GM12878 (cell line): ENCODE results near the gene CNNM3. TPM values are rescaled to one million over a fixed set of nuclear protein-coding genes. Genes with fewer than 3 reads are reported as not detected.

Source experiments
- ATAC-seq: fragments of 200-7000 bp; cut with Tn5 transposase; 3 replicates; pipeline ENCODE4 v1.9.1; 2020; ENCODE audit warnings: mild to moderate bottlenecking, moderate library complexity
- BruUV-seq: library from RNA; stranded (reverse); fragments of 400-500 nt; replicated peaks from 2 replicates; lab custom pipeline; 2021; lab: Mats Ljungman, UMichigan
- CTCF ChIA-PET: fragments of 300-600 bp; sonication (Branson Sonifier 250); formaldehyde crosslinking; extraction: SDS; loops from one replicate; lab custom pipeline; 2021; ENCODE audit warnings: inconsistent platforms; lab: Yijun Ruan, JAX
- POLR2A ChIA-PET: fragments of 350-600 bp; formaldehyde crosslinking; extraction: SDS; loops from one replicate; lab custom pipeline; 2021; ENCODE audit warnings: inconsistent platforms; lab: Charles Lee
- RAD21 ChIA-PET: fragments of 300-600 bp; sonication (Branson Sonifier 250); formaldehyde crosslinking; loops from one replicate; lab custom pipeline; 2023; ENCODE audit warnings: antibody characterized with exemption; ENCODE audit not compliant: unreplicated experiment; lab: Charles Lee
- SMC1A ChIA-PET: fragments of 300-600 bp; sonication (Branson Sonifier 250); formaldehyde crosslinking; loops from one replicate; lab custom pipeline; 2023; ENCODE audit not compliant: unreplicated experiment, uncharacterized antibody; lab: Charles Lee
- DNase-seq: peaks from one replicate; pipeline ENCODE4 v3.0.0-alpha.2; 2011; ENCODE audit warnings: low read depth, low spot score
- FAIRE-seq: peaks from 3 replicates; lab custom pipeline; 2011; peaks lifted over from hg19 to GRCh38; lab: Jason Lieb, UNC
- H2AFZ ChIP-seq: 2 replicates; pipeline ENCODE4 v1.6.0; 2011; ENCODE audit warnings: low read depth, low read length, control low read depth; ENCODE audit not compliant: control insufficient read depth
- H3K27ac ChIP-seq: 2 replicates; pipeline ENCODE4 v1.5.1; 2011; ENCODE audit warnings: control low read depth; ENCODE audit not compliant: control insufficient read depth, insufficient read depth
- H3K27me3 ChIP-seq, 2 experiments: replicated peaks in 1 of 2; 2 replicates each; pipeline versions ENCODE4 v1.6.0 to v1.6.1; 2011; ENCODE audit warnings: low read length in 1 of 2; ENCODE audit not compliant: control insufficient read depth in 2 of 2, insufficient read depth in 2 of 2
- H3K36me3 ChIP-seq, 2 experiments: 2 replicates each; pipeline ENCODE4 v1.5.1; 2011; ENCODE audit warnings: low read length in 1 of 2; ENCODE audit not compliant: control insufficient read depth in 2 of 2, insufficient read depth in 2 of 2
- H3K4me1 ChIP-seq: 2 replicates; pipeline ENCODE4 v1.6.1; 2011; ENCODE audit warnings: mild to moderate bottlenecking, low read length, moderate library complexity, mixed read lengths; ENCODE audit not compliant: control insufficient read depth, insufficient read depth
- H3K4me2 ChIP-seq: 2 replicates; pipeline ENCODE4 v1.6.0; 2011; ENCODE audit warnings: control low read depth; ENCODE audit not compliant: control insufficient read depth, insufficient read depth
- H3K4me3 ChIP-seq: fragments of 200-600 bp; sonication (generic); 2 replicates; pipeline ENCODE4 v1.5.1; 2016
- H3K79me2 ChIP-seq: 2 replicates; pipeline ENCODE4 v1.6.0; 2011; ENCODE audit warnings: low read length; ENCODE audit not compliant: control insufficient read depth, insufficient read depth
- H3K9ac ChIP-seq: 2 replicates; pipeline ENCODE4 v1.8.0; 2011; ENCODE audit warnings: low read length, control low read depth, mixed read lengths; ENCODE audit not compliant: control insufficient read depth, insufficient read depth
- H3K9me3 ChIP-seq: replicated peaks from 3 replicates; pipeline ENCODE4 v1.5.1; 2011; ENCODE audit warnings: mild to moderate bottlenecking, low read length; ENCODE audit not compliant: control insufficient read depth, insufficient read depth
- H4K20me1 ChIP-seq: 2 replicates; pipeline ENCODE4 v1.6.0; 2011; ENCODE audit not compliant: control insufficient read depth, insufficient read depth
- BCL11A ChIP-seq: IDR thresholded peaks from 2 replicates; pipeline ENCODE4 v1.6.1; 2011; ENCODE audit warnings: low read depth, low read length
- BMI1 ChIP-seq: fragments of 450-650 bp; IDR thresholded peaks from 2 replicates; pipeline ENCODE4 v1.6.1; 2016; ENCODE audit warnings: mild to moderate bottlenecking, moderate library complexity, borderline replicate concordance
- HDAC6 ChIP-seq: fragments of 200-600 bp; sonication (generic); IDR thresholded peaks from one replicate; pipeline ENCODE4 v1.8.0; 2017; ENCODE audit warnings: antibody characterized with exemption; ENCODE audit not compliant: unreplicated experiment
- HDGF ChIP-seq: fragments of 450-650 bp; IDR thresholded peaks from 2 replicates; pipeline ENCODE4 v1.6.1; 2016; ENCODE audit warnings: antibody characterized with exemption
- IKZF1 ChIP-seq: fragments of 450-650 bp; conservative IDR thresholded peaks from 2 replicates; pipeline ENCODE4 v1.6.1; 2017; ENCODE audit warnings: antibody characterized with exemption, mild to moderate bottlenecking
- KDM1A ChIP-seq: fragments of 200-600 bp; sonication (generic); IDR thresholded peaks from 2 replicates; pipeline ENCODE4 v1.6.1; 2016; ENCODE audit warnings: borderline replicate concordance
- MEF2B ChIP-seq: fragments of 450-650 bp; IDR thresholded peaks from 2 replicates; pipeline ENCODE4 v1.6.1; 2018; ENCODE audit warnings: mild to moderate bottlenecking, moderate library complexity; ENCODE audit not compliant: partially characterized antibody, poor library complexity, severe bottlenecking
- MTA3 ChIP-seq: IDR thresholded peaks from 2 replicates; pipeline ENCODE4 v1.6.1; 2012; ENCODE audit warnings: low read length, inconsistent platforms, borderline replicate concordance
- RUNX3 ChIP-seq: IDR thresholded peaks from 2 replicates; pipeline ENCODE4 v1.6.1; 2012; ENCODE audit warnings: low read length, inconsistent platforms
- SMC3 ChIP-seq: IDR thresholded peaks from 2 replicates; pipeline ENCODE4 v1.6.1; 2011; ENCODE audit warnings: low read length, improper control_type of control experiment, borderline replicate concordance
- SP1 ChIP-seq: IDR thresholded peaks from one replicate; pipeline ENCODE4 v1.6.1; 2011; ENCODE audit warnings: low read depth, low read length
- YY1 ChIP-seq: IDR thresholded peaks from 2 replicates; pipeline ENCODE4 v1.6.1; 2011; ENCODE audit warnings: low read depth, mild to moderate bottlenecking, low read length
- ZNF217 ChIP-seq: fragments of 450-650 bp; IDR thresholded peaks from 2 replicates; pipeline ENCODE4 v1.6.1; 2017; ENCODE audit warnings: antibody characterized with exemption, mild to moderate bottlenecking
- WGBS: methylation state at CpG from one replicate; pipeline ENCODE4 v1.1.6; 2016; ENCODE audit warnings: low lambda C conversion rate; ENCODE audit not compliant: insufficient replicate concordance, insufficient coverage; ENCODE audit errors: missing lambda C conversion rate; 5-methylcytosine and 5-hydroxymethylcytosine counted together
- in situ Hi-C: fragments of 300-500 bp; cut with MboI; formaldehyde crosslinking; loops from 9 replicates; pipeline ENCODE4 v1.14.3; 2018; ENCODE audit warnings: mixed read lengths
- intact Hi-C: fragments of 100-400 bp; cut with micrococcal nuclease; formaldehyde crosslinking; loops from one replicate; pipeline ENCODE4 v1.14.2; 2022; ENCODE audit not compliant: unreplicated experiment
- polyA plus RNA-seq, 11 experiments: library from polyadenylated mRNA; depleted of rRNA in 4 of 11; unstranded in 6 of 11; stranded (reverse) in 5 of 11; fragments of >200 nt; fragmentation: Nextera tagmentation in 4 of 11; fragmentation: Illumina TruSeq in 1 of 11; extraction: Ambion mirVana in 4 of 11; extraction: Trizol in 1 of 11; gene quantifications; 1 replicate in 1 of 11; 2 replicates in 10 of 11; pipeline versions ENCODE4 v1.2.1 to v1.2.3, GENCODE V29; 2011 to 2016; ENCODE audit warnings: inconsistent platforms in 2 of 11, missing spikeins in 2 of 11, low read depth in 1 of 11
- total RNA-seq, 4 experiments: library from RNA; depleted of rRNA in 3 of 4; stranded (reverse); fragments of >200 nt in 3 of 4; fragmentation: Illumina TruSeq in 1 of 4; extraction: Trizol in 1 of 4; gene quantifications; 2 replicates each; pipeline versions ENCODE4 v1.2.1 to v1.2.3, GENCODE V29; 2013 to 2021
- TF ChIP-seq, protein P1 (sequence below): fragments of 150-350 bp; IDR thresholded peaks from 2 replicates; pipeline ENCODE4 v1.6.1; 2016; ENCODE audit warnings: low read depth, low read length

The CNNM3 gene
- total and polyA plus RNA-seq, 10 of the 15 experiments (the other 5 are each of a cell fraction or from before 2014, with no cell fraction given), result 0.72 to 14.3 (median 4.0) TPM

- ChIA-PET SMC1A (interaction anchor here (0.9 kb wide), 1 partner anchor 29 kb away, joined by 5 read pairs; no protein-coding TSS in a partner anchor), RAD21 (no interaction called here), CTCF (interaction anchor here (0.6 to 1.4 kb wide), 4 partner anchors 9 to 385 kb away, joined by 3 read pairs; partner anchors contain the start of gene ANKRD39), POLR2A (no interaction called here)
- Histone ChIP-seq H3K4me3 (no peak overlapping the region), H2AFZ (no peak overlapping the region), H3K9me3 (no peaks in the 10 kb centered on the region), H4K20me1 (no peaks in the 10 kb centered on the region), H3K4me1 (no peaks in the 10 kb centered on the region), H3K4me2 (no peak overlapping the region), H3K27me3 (no peaks in the 10 kb centered on the region), H3K36me3 (peaks cover 4 to 5% of the 10 kb centered on the region in 2 experiments; a peak in 3 of 4 replicates), H3K9ac (no peak overlapping the region), H3K27ac (no peak overlapping the region), H3K79me2 (no peaks in the 10 kb centered on the region; the same call in 1 of the 2 replicates)
- no peak for DNase-seq
- BruUV-seq, result no TSS peak
- ATAC-seq, result no peak; the same call in 2 of the 3 replicates
- TF ChIP-seq ZNF217 (no peak), MTA3 (no peak), RUNX3 (no peak), HDAC6 (no peak), BCL11A (no peak), SP1 (no peak)
- in situ Hi-C loops (no loop called here), intact Hi-C loops (no loop called here)
- no peak for FAIRE-seq
- WGBS, result 72% methylated on average over 17 of the region's 17 CpGs
These were observed 23.0 kb upstream of the CNNM3 start for GRCh38 chr2:96792772-96793749.

DNA sequence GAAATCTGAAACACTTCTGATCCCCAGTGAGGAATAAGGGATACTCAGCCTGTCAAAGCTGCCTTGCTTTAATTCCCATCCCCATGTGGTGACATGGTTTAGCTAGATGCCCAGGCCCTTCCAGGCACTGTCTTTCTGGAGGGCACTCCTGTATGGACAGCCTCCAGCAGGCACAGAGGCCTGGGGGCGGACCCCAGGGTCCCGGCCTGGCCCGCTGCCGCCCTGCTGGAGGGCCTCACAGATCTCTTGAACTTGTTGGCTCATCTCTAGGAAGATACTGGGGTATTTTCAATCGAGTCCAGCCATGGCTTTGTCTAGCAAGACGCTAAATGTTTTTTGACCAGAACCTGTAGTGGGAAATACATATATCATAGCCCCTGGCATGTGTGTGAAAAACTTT, 21.0 kb upstream of the CNNM3 start:
- no peaks in the 10 kb centered on the region for H3K9me3 ChIP-seq
- ChIA-PET CTCF (no interaction called here), POLR2A (interaction anchor here (1.0 kb wide), 1 partner anchor 306 kb away, joined by 3 read pairs; no protein-coding TSS in a partner anchor), SMC1A (no interaction called here), RAD21 (no interaction called here)
- ATAC-seq, result no peak
- no peak overlapping the region for H2AFZ ChIP-seq
- DNase-seq, result no peak
- WGBS, result 97% methylated on average over 6 of the region's 6 CpGs
- no peaks in the 10 kb centered on the region for H3K27me3 ChIP-seq
- in situ Hi-C loops (no loop called here), intact Hi-C loops (no loop called here)
- H3K79me2 ChIP-seq, result no peaks in the 10 kb centered on the region; the same call in 1 of the 2 replicates
- H3K4me3 ChIP-seq, result no peak overlapping the region
- no peak overlapping the region for H3K27ac ChIP-seq
- no peak overlapping the region for H3K9ac ChIP-seq
- no peak for FAIRE-seq
- H3K4me1 ChIP-seq, result no peaks in the 10 kb centered on the region
- no peaks in the 10 kb centered on the region for H4K20me1 ChIP-seq
- H3K36me3 ChIP-seq, result peaks cover 5 to 13% of the 10 kb centered on the region in 2 experiments; a peak in 3 of 4 replicates
- H3K4me2 ChIP-seq, result no peak overlapping the region
- no TSS peak for BruUV-seq
- TF ChIP-seq, protein P1, sequence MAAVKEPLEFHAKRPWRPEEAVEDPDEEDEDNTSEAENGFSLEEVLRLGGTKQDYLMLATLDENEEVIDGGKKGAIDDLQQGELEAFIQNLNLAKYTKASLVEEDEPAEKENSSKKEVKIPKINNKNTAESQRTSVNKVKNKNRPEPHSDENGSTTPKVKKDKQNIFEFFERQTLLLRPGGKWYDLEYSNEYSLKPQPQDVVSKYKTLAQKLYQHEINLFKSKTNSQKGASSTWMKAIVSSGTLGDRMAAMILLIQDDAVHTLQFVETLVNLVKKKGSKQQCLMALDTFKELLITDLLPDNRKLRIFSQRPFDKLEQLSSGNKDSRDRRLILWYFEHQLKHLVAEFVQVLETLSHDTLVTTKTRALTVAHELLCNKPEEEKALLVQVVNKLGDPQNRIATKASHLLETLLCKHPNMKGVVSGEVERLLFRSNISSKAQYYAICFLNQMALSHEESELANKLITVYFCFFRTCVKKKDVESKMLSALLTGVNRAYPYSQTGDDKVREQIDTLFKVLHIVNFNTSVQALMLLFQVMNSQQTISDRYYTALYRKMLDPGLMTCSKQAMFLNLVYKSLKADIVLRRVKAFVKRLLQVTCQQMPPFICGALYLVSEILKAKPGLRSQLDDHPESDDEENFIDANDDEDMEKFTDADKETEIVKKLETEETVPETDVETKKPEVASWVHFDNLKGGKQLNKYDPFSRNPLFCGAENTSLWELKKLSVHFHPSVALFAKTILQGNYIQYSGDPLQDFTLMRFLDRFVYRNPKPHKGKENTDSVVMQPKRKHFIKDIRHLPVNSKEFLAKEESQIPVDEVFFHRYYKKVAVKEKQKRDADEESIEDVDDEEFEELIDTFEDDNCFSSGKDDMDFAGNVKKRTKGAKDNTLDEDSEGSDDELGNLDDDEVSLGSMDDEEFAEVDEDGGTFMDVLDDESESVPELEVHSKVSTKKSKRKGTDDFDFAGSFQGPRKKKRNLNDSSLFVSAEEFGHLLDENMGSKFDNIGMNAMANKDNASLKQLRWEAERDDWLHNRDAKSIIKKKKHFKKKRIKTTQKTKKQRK, result no peak
- TF ChIP-seq HDGF (no peak), MEF2B (no peak), SMC3 (no peak), KDM1A (no peak), YY1 (no peak), IKZF1 (no peak), BMI1 (no peak)
